Measurements from ENCODE around the gene HEATR5A.

The HEATR5A gene

DNA sequence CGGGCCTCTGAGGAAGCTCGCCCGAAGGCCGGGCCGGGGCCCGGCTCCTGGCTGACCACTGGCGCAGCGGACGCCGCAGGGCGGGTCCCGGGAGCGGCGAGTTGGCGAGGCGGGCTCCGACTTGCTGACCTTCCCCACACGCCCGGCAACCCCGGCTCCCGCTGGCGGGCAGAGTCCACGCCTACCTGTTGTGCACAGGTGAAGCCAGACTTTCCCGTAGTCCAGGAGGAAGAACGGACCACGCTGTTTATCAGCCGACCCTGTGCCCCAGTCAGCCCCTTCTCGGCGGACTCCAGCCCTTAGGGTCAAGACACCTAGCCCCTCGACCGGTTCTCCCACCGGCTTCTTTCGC is 407 bp downstream of the HEATR5A start:
- H3K36me3 ChIP-seq (ENCODE audit: control insufficient read depth, insufficient read depth, low read length) = no peaks in the 10 kb centered on the region
- no peaks in the 10 kb centered on the region for H3K79me1 ChIP-seq (ENCODE audit: low read length)
- peak overlapping the region; percentile 24 for H3K18ac ChIP-seq (ENCODE audit: low read length)
- H3K23ac ChIP-seq (ENCODE audit: low read length) = no peak overlapping the region
- no peaks in the 10 kb centered on the region for H3K79me2 ChIP-seq (ENCODE audit: control insufficient read depth, insufficient read depth, low read length)
- H3K4me2 ChIP-seq (ENCODE audit: low read length) = peak overlapping the region; percentile 45
- H3K4me3 ChIP-seq (ENCODE audit: low read length) = peak overlapping the region; percentile 96
- H3K56ac ChIP-seq (ENCODE audit: low read length) = peak overlapping the region; percentile 96
- no peak overlapping the region for H3K4ac ChIP-seq (ENCODE audit: low read depth, low read length)
- no peak overlapping the region for H4K8ac ChIP-seq (ENCODE audit: low read depth, low read length)
- H2BK5ac ChIP-seq (ENCODE audit: low read length) = no peak overlapping the region
- peak; percentile 72 for DNase-seq
- H2BK15ac ChIP-seq (replicated peaks; ENCODE audit: low read depth) = no peak overlapping the region
- WGBS (ENCODE audit: extremely low coverage, insufficient coverage, low lambda C conversion rate) = no CpG with 5 or more reads among the region's 33 CpGs
- H3K9ac ChIP-seq (ENCODE audit: low read length) = peak overlapping the region; percentile 94
- no peaks in the 10 kb centered on the region for H3K27me3 ChIP-seq (ENCODE audit: insufficient read depth, low read length, poor library complexity)
- no peak overlapping the region for H4K5ac ChIP-seq (ENCODE audit: low read length)
- peak overlapping the region; percentile 91 for H3K27ac ChIP-seq (ENCODE audit: low read depth, low read length)
- H3K4me1 ChIP-seq (ENCODE audit: control insufficient read depth, low read depth, low read length) = no peaks in the 10 kb centered on the region
- no peak overlapping the region for H2BK120ac ChIP-seq (ENCODE audit: low read depth, low read length)
- H2AK5ac ChIP-seq (ENCODE audit: low read length) = no peak overlapping the region

DNA sequence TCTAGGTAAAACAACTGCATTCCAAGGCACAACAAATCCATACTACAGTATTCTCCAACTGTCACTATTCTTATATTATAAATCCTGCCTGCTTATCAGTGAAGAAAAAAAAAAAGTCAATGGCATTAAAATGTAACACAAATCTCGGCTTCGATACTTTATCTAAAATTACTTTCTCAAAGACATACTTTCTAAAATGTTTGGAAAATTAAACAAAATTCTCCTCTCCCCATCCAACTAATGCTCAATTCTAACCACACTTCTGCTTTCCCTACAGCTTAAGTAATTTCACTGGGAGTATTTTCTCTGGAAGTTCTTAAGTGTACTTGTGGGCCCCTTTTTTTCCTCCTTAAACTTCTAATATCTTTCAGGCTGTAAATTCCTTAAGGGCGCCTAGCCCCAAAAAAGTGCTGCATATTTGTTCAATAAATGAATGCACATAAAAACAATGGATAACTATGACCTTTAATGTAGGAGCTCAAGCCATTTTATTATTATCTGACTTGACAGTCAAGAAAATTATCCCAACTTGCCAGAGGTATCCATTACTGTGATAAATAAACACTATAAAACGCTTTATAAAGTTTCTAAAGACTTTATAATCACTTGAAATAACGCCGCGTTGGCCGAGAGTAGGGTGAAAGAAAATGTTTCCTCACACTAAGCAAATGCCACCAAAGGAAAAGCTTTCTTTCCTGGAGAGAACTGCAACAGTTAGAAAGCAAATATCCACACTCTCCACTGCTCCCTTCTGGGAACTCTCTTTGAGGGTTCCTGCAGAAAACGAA is 977 bp downstream of the HEATR5A start:
- no CpG with 5 or more reads among the region's 9 CpGs for WGBS (ENCODE audit: extremely low coverage, insufficient coverage, low lambda C conversion rate)
- peak overlapping the region; percentile 96 for H3K56ac ChIP-seq (ENCODE audit: low read length)

DNA sequence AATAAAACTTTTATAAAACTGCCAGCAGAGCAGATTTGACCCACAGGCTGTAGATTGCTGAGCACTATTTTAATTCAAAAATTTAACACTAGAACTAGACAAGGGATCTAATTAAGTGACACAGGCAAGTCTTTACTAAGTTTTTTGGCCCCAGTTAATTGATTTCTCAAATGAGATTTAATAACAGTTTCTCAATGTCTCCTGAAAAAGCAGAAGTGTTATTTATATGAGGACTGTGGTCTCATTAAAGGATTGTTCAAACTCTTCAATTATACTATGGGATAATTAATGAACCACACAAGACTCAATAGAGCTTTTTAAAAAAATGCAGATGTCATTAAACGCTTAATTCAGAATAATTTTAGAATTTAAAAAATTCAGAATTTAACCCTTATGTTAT is 1.9 kb downstream of the HEATR5A start:
- Histone ChIP-seq H3K79me1 (ENCODE audit: low read length) (no peaks in the 10 kb centered on the region), H3K79me2 (ENCODE audit: control insufficient read depth, insufficient read depth, low read length) (no peaks in the 10 kb centered on the region), H3K4me3 (ENCODE audit: low read length) (no peak overlapping the region), H4K5ac (ENCODE audit: low read length) (no peak overlapping the region), H3K27me3 (ENCODE audit: insufficient read depth, low read length, poor library complexity) (no peaks in the 10 kb centered on the region), H4K8ac (ENCODE audit: low read depth, low read length) (peak overlapping the region; percentile 56), H3K4me2 (ENCODE audit: low read length) (no peak overlapping the region), H2BK15ac (replicated peaks; ENCODE audit: low read depth) (no peak overlapping the region), H2BK5ac (ENCODE audit: low read length) (no peak overlapping the region), H3K23ac (ENCODE audit: low read length) (no peak overlapping the region), H3K4ac (ENCODE audit: low read depth, low read length) (no peak overlapping the region), H2AK5ac (ENCODE audit: low read length) (no peak overlapping the region), H2BK120ac (ENCODE audit: low read depth, low read length) (no peak overlapping the region), H3K9ac (ENCODE audit: low read length) (no peak overlapping the region), H3K27ac (ENCODE audit: low read depth, low read length) (no peak overlapping the region), H3K18ac (ENCODE audit: low read length) (no peak overlapping the region), H3K56ac (ENCODE audit: low read length) (no peak overlapping the region), H3K4me1 (ENCODE audit: control insufficient read depth, low read depth, low read length) (no peaks in the 10 kb centered on the region), H3K36me3 (ENCODE audit: control insufficient read depth, insufficient read depth, low read length) (no peaks in the 10 kb centered on the region)
- DNase-seq = no peak
- no CpG with 5 or more reads among the region's 1 CpG for WGBS (ENCODE audit: extremely low coverage, insufficient coverage, low lambda C conversion rate)

More for the DNA sequence above, 977 bp downstream of the HEATR5A start:
- Histone ChIP-seq H3K4ac (ENCODE audit: low read depth, low read length) (no peak overlapping the region), H3K79me2 (ENCODE audit: control insufficient read depth, insufficient read depth, low read length) (no peaks in the 10 kb centered on the region), H2BK120ac (ENCODE audit: low read depth, low read length) (no peak overlapping the region), H3K27ac (ENCODE audit: low read depth, low read length) (peak overlapping the region; percentile 91), H2BK15ac (replicated peaks; ENCODE audit: low read depth) (no peak overlapping the region), H3K18ac (ENCODE audit: low read length) (peak overlapping the region; percentile 13), H3K9ac (ENCODE audit: low read length) (peak overlapping the region; percentile 94), H2BK5ac (ENCODE audit: low read length) (no peak overlapping the region), H3K27me3 (ENCODE audit: insufficient read depth, low read length, poor library complexity) (no peaks in the 10 kb centered on the region), H3K4me2 (ENCODE audit: low read length) (peak overlapping the region; percentile 45), H3K4me1 (ENCODE audit: control insufficient read depth, low read depth, low read length) (no peaks in the 10 kb centered on the region), H3K36me3 (ENCODE audit: control insufficient read depth, insufficient read depth, low read length) (no peaks in the 10 kb centered on the region), H3K23ac (ENCODE audit: low read length) (no peak overlapping the region), H4K8ac (ENCODE audit: low read depth, low read length) (no peak overlapping the region), H3K4me3 (ENCODE audit: low read length) (peak overlapping the region; percentile 96), H2AK5ac (ENCODE audit: low read length) (no peak overlapping the region), H4K5ac (ENCODE audit: low read length) (no peak overlapping the region), H3K79me1 (ENCODE audit: low read length) (no peaks in the 10 kb centered on the region)
- DNase-seq = no peak

GRCh38 chr14:31414190-31414833 is 6.0 kb downstream of the HEATR5A start:
- no peak overlapping the region for H4K8ac ChIP-seq (ENCODE audit: low read depth, low read length)
- no peaks in the 10 kb centered on the region for H3K79me1 ChIP-seq (ENCODE audit: low read length)
- H3K4ac ChIP-seq (ENCODE audit: low read depth, low read length) = no peak overlapping the region
- WGBS (ENCODE audit: extremely low coverage, insufficient coverage, low lambda C conversion rate) = no CpG with 5 or more reads among the region's 1 CpG
- DNase-seq = no peak
- H3K36me3 ChIP-seq (ENCODE audit: control insufficient read depth, insufficient read depth, low read length) = no peaks in the 10 kb centered on the region
- no peaks in the 10 kb centered on the region for H3K79me2 ChIP-seq (ENCODE audit: control insufficient read depth, insufficient read depth, low read length)
- no peak overlapping the region for H2AK5ac ChIP-seq (ENCODE audit: low read length)
- H4K5ac ChIP-seq (ENCODE audit: low read length) = no peak overlapping the region
- H2BK120ac ChIP-seq (ENCODE audit: low read depth, low read length) = no peak overlapping the region
- no peak overlapping the region for H3K18ac ChIP-seq (ENCODE audit: low read length)
- no peak overlapping the region for H3K56ac ChIP-seq (ENCODE audit: low read length)
- no peaks in the 10 kb centered on the region for H3K27me3 ChIP-seq (ENCODE audit: insufficient read depth, low read length, poor library complexity)
- H2BK15ac ChIP-seq (replicated peaks; ENCODE audit: low read depth) = no peak overlapping the region
- no peak overlapping the region for H3K4me3 ChIP-seq (ENCODE audit: low read length)
- H3K27ac ChIP-seq (ENCODE audit: low read depth, low read length) = no peak overlapping the region
- H2BK5ac ChIP-seq (ENCODE audit: low read length) = no peak overlapping the region
- H3K23ac ChIP-seq (ENCODE audit: low read length) = no peak overlapping the region
- no peak overlapping the region for H3K9ac ChIP-seq (ENCODE audit: low read length)
- no peaks in the 10 kb centered on the region for H3K4me1 ChIP-seq (ENCODE audit: control insufficient read depth, low read depth, low read length)
- no peak overlapping the region for H3K4me2 ChIP-seq (ENCODE audit: low read length)

- H2BK15ac ChIP-seq (replicated peaks; ENCODE audit: low read depth) = no peak overlapping the region
- no peaks in the 10 kb centered on the region for H3K79me1 ChIP-seq (ENCODE audit: low read length)
- no peaks in the 10 kb centered on the region for H3K4me1 ChIP-seq (ENCODE audit: control insufficient read depth, low read depth, low read length)
- no peaks in the 10 kb centered on the region for H3K27me3 ChIP-seq (ENCODE audit: insufficient read depth, low read length, poor library complexity)
- H3K4ac ChIP-seq (ENCODE audit: low read depth, low read length) = no peak overlapping the region
- H4K8ac ChIP-seq (ENCODE audit: low read depth, low read length) = no peak overlapping the region
- no peak overlapping the region for H2BK120ac ChIP-seq (ENCODE audit: low read depth, low read length)
- no peaks in the 10 kb centered on the region for H3K36me3 ChIP-seq (ENCODE audit: control insufficient read depth, insufficient read depth, low read length)
- no peak overlapping the region for H2BK5ac ChIP-seq (ENCODE audit: low read length)
- no peak overlapping the region for H3K4me2 ChIP-seq (ENCODE audit: low read length)
- H2AK5ac ChIP-seq (ENCODE audit: low read length) = no peak overlapping the region
- H3K18ac ChIP-seq (ENCODE audit: low read length) = no peak overlapping the region
- H3K9ac ChIP-seq (ENCODE audit: low read length) = no peak overlapping the region
- no peak overlapping the region for H3K27ac ChIP-seq (ENCODE audit: low read depth, low read length)
- no peak overlapping the region for H3K56ac ChIP-seq (ENCODE audit: low read length)
- DNase-seq = no peak
- H3K79me2 ChIP-seq (ENCODE audit: control insufficient read depth, insufficient read depth, low read length) = no peaks in the 10 kb centered on the region
- no peak overlapping the region for H3K4me3 ChIP-seq (ENCODE audit: low read length)
- H4K5ac ChIP-seq (ENCODE audit: low read length) = no peak overlapping the region
- H3K23ac ChIP-seq (ENCODE audit: low read length) = no peak overlapping the region
- WGBS (ENCODE audit: extremely low coverage, insufficient coverage, low lambda C conversion rate) = no CpG with 5 or more reads among the region's 2 CpGs
Observed at GRCh38 chr14:31411218-31411727, 9.1 kb downstream of the HEATR5A start.

Measured in mesendoderm (in vitro differentiated cells).